ENCODE measurements around the gene TMEM150A.
A peak's percentile ranks its signal among the peaks of the same experiment; 100 is the strongest.
"Not testable (repeated sequence)": the region's sequence is repeated elsewhere in the genome, so short reads cannot be mapped to it uniquely, and the experiment has no call there.

TMEM150A gene

DNA sequence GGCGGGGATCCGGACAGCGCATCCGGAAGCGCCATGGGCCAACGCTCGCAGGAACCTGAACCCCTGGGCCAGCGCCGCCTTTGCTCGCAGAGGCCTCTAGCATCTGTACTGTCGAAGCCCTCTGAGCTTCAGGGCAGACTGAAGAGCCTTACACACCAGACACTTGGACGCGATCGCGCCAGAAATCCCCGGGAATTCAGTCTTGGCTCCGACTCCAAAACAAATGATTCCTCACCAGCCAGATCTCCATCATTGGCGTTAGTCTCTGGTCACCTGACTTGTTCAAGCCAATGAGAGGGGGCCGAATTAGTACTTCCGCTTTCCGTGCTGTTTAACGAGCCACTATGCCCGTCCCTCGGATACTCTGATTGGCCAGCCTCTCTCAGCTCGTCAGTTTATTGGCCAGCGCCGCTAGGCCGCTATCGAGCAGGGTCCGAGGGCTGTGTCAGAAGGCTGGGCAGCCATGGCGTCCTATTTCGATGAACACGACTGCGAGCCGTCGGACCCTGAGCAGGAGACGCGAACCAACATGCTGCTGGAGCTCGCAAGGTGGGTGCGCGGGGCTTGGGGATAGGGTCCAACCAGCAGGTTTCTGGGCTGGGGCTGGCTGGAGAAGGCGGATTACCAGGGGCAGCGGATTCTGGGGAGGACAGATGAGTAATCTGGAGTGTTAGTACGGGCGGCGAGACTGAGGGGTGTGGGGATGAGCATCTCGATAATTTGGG, 7.0 kb downstream of the TMEM150A start, which contains the start of gene RNF181:
TSS of gene RNF181 (plus strand) at position 445 of the 725 bp plus-strand sequence. CDS start at position 464, 19 bp downstream.
- TF ChIP-seq, protein P1, sequence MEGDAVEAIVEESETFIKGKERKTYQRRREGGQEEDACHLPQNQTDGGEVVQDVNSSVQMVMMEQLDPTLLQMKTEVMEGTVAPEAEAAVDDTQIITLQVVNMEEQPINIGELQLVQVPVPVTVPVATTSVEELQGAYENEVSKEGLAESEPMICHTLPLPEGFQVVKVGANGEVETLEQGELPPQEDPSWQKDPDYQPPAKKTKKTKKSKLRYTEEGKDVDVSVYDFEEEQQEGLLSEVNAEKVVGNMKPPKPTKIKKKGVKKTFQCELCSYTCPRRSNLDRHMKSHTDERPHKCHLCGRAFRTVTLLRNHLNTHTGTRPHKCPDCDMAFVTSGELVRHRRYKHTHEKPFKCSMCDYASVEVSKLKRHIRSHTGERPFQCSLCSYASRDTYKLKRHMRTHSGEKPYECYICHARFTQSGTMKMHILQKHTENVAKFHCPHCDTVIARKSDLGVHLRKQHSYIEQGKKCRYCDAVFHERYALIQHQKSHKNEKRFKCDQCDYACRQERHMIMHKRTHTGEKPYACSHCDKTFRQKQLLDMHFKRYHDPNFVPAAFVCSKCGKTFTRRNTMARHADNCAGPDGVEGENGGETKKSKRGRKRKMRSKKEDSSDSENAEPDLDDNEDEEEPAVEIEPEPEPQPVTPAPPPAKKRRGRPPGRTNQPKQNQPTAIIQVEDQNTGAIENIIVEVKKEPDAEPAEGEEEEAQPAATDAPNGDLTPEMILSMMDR (conservative IDR thresholded peaks at IDR 0.05; ENCODE audit: control insufficient read depth, insufficient read depth, low read depth, low read length): no peak
- peak within 1 kb of the TSS; percentile 92 for H3K4me3 ChIP-seq (ENCODE audit: control insufficient read depth, low read depth, low read length)
- DNase-seq (ENCODE audit: low read depth): peak; percentile 99

DNA sequence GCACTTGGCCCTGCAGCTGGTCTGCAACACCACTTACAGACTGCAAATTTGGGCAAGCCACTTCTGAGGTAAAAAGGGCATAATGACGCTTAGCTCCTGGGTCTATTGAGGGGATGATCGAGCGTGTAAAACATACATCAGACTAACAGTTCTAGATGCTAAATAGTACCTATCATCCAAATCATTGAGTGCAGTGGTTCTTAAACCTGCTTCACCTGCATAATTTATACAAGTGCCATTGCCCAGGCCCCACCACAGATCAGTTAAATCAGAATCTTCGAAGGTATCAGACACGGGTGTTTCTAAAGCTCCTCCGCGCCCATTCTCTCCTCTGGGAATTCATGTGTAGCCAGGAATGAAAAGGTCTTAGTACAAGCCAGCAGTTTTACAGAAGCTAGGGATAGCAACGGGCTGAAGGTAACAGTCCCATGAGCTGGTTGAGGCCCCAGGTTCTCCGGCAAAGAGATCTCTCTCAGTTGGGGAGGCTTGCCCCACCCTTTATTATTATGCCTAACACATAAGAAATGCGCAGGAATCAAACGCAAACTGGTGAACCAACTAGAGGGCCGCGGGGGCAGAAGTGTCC, 7.7 kb downstream of the TMEM150A start:
- no peak for DNase-seq (ENCODE audit: low read depth)
- TF ChIP-seq, protein P1 (conservative IDR thresholded peaks at IDR 0.05; ENCODE audit: control insufficient read depth, insufficient read depth, low read depth, low read length): no peak
- peak overlapping the region; percentile 92 for H3K4me3 ChIP-seq (ENCODE audit: control insufficient read depth, low read depth, low read length)

DNA sequence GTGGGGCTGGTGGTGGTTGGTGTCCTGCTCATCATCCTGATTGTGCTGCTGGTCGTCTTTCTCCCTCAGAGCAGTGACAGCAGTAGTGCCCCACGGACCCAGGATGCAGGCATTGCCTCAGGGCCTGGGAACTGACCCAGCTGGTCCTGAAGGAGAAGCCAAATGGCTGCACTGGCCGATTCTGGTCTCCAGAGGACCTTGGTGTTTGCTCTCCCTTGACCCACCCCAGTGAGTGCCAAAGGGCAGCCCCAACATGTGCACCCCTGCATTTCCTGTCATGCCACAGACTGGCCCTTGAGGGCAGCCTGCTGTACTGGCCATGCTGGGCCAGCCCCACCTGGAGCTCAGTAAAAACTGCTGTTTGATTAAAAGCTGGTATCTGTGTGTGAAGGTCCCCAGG, 9.5 kb downstream of the TMEM150A start:
- no peak overlapping the region for H3K4me3 ChIP-seq (ENCODE audit: control insufficient read depth, low read depth, low read length)
- DNase-seq (ENCODE audit: low read depth): no peak
- TF ChIP-seq, protein P1 (conservative IDR thresholded peaks at IDR 0.05; ENCODE audit: control insufficient read depth, insufficient read depth, low read depth, low read length): no peak

DNA sequence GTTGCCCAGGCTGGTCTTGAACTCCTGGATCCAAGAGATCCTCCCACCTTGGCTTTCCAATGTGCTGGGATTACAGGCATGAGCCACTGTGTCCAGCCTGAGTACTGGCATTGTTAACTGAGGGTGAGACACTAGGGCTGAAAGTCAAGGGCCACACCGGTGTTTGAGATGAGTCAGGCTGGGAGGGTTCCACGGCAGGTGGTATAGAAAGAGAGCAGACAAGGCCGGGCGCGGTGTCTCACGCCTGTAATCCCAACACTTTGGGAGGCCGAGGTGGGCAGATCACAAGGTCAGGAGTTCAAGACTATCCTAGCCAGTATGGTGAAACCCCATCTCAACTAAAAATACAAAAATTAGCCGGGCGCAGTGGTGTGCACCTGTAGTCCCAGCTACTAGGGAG, 10.2 kb downstream of the TMEM150A start:
- DNase-seq (ENCODE audit: low read depth); H3K4me3 ChIP-seq (ENCODE audit: control insufficient read depth, low read depth, low read length): not testable (repeated sequence)

DNA sequence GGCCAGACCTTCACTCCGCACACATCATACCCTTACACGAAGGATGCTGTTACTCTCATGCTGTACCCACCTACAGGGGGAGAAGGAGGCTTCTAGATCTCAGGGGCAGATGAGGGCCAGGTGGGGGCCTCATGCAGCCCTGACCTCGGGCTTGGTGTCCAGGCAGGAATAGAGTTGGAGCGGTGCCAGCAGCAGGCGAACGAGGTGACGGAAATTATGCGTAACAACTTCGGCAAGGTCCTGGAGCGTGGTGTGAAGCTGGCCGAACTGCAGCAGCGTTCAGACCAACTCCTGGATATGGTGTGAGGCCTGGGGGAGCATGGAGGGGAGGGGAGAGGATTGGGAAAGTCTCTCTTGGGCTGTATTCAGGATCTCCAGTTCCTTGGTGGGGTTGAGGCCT, 10.9 kb downstream of the TMEM150A start:
- no peak overlapping the region for H3K4me3 ChIP-seq (ENCODE audit: control insufficient read depth, low read depth, low read length)
- TF ChIP-seq, protein P1 (conservative IDR thresholded peaks at IDR 0.05; ENCODE audit: control insufficient read depth, insufficient read depth, low read depth, low read length): no peak
- no peak for DNase-seq (ENCODE audit: low read depth)

DNA sequence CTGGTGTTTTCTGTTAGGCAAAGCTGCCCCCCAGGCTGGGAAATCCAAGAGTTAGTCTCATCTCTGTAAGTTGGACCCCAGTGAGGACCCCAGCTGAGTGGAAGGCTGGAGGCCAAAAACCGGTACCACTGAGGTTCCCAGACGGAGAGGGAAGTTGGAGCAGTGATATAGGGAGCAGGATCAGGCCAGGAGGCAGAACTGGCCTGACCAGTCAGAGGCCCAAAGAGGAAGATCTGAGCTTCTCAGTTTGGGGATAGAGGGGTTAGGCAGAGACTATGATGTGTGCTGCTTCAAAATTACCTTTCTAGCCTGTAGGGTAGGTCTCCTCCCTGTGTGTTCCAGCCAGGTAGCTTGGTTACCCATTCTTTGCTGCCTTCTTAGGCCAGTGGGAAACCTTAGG, 11.5 kb downstream of the TMEM150A start:
- H3K4me3 ChIP-seq (ENCODE audit: control insufficient read depth, low read depth, low read length): no peak overlapping the region
- DNase-seq (ENCODE audit: low read depth): no peak
- TF ChIP-seq, protein P1 (conservative IDR thresholded peaks at IDR 0.05; ENCODE audit: control insufficient read depth, insufficient read depth, low read depth, low read length): no peak

DNA sequence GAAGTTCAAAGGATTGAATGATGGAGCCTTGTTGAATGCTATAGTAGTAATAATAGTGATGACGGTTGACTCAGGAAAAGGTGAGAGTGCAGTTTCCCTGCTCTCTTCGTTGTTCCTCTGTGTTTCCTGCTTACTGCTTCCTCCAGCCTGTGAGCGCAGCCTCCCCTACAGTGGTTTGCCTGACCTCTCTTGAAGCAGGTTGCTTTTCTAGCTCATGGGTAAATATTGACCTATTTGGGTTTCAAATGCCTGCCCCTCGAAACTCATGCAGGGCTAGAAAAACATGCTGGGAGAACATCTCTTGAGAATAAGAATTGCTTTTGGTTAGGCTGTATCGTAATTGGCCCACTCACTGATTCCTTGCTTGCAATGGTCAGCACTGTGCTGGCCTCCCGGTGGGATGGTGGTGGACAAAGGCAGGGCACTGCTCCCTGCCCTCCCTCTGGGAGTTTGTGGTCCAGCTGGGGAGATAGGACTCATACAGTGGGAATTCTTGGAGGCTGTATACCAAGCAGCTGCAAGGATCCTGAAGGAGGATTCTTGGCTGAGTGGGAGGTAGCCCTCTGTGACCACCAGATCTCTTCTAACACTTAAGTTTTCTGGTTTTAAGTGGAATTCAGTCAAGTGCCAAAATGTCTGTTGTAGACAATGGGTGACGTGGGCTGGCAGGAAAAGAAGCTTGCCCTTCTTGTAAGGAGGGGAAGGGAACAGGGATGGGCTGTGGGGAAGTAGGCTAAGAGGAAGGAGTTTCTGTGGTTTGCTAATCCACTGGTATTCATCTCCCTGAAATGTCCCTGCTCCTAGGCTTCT, 12.3 kb downstream of the TMEM150A start:
- TF ChIP-seq, protein P1 (conservative IDR thresholded peaks at IDR 0.05; ENCODE audit: control insufficient read depth, insufficient read depth, low read depth, low read length): no peak
- DNase-seq (ENCODE audit: low read depth): peak; percentile 97
- H3K4me3 ChIP-seq (ENCODE audit: control insufficient read depth, low read depth, low read length): no peak overlapping the region
